Activated T-cell treated with anti-CD3 and anti-CD28 coated beads for 24 hours (primary cell): ENCODE results near the gene STIM1.
A peak's percentile ranks its signal among the peaks of the same experiment; 100 is the strongest.
"Not testable (repeated sequence)": the region's sequence is repeated elsewhere in the genome, so short reads cannot be mapped to it uniquely, and the experiment has no call there.

ENCODE experiments used
- DNase-seq: peaks from one replicate; pipeline ENCODE4 v3.0.0-alpha.2; 2020; ENCODE audit warnings: low read depth

The STIM1 gene

DNA sequence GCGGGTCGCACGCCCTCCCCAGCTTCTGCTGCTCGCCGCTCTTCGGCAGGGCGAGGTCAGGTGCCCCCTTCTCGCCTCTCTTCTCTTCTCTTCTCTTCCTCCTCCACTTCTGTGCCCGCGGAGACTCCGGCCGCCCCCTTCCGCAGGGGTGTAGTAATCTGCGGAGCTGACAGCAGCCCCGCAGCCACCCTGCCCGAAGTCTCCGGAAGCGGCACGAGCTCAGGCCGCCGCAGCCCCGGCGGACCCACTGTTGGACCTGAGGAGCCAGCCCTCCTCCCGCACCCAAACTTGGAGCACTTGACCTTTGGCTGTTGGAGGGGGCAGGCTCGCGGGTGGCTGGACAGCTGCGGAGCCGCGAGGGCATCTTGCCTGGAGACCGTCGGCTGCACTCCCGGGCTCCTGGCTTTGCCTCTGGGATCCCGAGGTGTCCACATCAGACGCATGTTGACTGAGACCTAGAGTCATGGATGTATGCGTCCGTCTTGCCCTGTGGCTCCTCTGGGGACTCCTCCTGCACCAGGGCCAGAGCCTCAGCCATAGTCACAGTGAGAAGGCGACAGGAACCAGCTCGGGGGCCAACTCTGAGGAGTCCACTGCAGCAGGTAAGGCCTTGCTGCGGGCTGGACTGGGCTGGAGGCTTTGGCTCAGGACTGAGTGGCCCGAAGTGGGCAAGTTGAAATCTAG lies 486 bp downstream of the STIM1 start:
- no peak for DNase-seq

DNA sequence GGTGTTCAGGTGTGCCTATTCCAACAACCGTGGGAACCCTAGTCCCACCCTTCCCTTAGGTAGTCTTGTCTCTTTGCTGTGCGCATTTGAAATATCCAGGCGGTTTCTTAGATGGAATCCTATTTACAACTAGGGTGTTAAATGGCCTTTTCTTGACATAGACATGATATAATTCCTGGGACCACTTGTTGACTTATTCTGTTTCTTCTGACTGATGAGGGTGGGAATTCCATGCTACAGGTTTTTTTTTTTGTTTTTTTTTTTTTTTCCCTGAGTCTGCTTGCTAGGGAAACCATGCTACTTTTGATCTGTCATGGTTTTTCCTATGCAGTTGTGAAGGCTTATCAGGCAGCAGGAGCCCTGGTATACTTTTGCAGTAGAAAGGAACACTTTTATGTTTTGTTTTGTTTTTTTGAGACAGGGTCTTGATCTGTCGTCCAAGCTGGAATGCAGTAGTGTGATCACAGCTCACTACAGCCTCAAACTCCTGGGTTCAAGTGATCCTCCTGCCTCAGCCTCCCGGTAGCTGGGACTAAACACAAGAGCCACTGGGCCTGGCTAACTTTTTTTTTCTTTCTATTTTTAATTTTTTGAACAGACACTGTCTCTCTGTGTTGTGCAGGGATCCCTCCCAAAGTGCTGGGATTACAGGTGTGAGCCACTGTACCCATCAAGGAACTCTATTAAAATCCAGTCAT lies 1.5 kb downstream of the STIM1 start:
- DNase-seq = no peak

DNA sequence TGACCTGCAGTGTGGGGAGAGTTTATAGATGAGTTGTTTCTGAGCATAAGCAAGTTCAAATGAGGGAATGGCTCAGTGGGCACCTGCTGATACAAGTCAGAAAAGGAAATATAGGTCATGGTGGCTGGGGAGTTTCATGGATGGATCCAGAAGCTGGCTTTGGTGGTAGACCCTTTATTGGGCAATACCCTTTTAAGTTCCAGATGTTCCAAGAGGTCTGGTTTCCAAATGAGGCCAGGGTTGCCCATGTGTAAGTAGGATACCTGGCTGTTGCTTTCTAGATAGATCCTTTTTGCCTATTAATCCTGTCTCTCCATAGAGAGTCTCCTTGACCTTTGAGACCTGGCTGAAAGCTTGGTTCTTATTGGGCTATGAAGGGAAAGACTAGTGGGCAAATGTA lies 2.2 kb downstream of the STIM1 start:
- DNase-seq = no peak

DNA sequence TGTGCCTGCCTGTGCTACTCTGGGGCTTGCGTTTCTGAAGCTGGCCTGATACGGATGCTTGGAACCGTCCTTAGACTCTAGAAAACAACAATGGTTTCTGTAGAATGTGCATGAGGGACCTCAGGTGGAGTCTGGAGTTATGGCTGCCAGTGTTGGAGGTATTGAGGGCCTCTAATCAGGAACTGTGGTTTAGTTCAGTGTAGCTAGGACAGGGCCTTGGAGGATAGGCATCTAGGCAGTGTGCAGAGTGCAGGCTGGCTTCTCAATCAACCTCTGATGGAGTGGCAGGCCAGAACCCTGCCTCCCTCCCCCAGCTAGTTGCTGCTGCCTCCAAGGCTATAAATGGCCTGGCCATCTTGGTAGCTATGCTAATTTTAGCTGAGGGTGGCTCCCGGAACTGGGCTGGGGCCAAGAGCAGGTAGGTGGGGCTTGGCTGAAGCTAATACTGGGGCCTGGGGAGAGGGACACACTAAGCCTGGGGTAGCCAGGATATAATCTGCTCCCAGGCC lies 4.0 kb downstream of the STIM1 start:
- DNase-seq = no peak

DNA sequence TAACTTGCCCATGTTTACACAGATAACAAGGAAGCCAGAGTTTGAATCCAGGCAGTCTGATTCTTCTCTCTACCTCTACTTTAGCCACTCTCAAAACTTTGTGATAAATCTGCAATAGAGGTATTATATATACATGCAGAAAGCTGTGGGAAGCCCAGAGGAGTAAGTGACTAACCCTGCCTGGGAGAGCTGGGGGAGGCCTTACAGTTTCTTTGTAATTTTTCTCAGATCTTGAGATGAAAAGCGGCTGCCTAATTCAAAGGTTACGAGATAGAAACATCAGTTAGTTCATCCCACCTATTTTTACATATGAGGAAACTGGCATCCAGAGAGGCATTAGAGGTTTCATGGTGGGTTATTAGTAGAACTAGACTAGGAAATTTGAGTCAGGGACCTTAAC lies 4.9 kb downstream of the STIM1 start:
- DNase-seq = peak; percentile 50

DNA sequence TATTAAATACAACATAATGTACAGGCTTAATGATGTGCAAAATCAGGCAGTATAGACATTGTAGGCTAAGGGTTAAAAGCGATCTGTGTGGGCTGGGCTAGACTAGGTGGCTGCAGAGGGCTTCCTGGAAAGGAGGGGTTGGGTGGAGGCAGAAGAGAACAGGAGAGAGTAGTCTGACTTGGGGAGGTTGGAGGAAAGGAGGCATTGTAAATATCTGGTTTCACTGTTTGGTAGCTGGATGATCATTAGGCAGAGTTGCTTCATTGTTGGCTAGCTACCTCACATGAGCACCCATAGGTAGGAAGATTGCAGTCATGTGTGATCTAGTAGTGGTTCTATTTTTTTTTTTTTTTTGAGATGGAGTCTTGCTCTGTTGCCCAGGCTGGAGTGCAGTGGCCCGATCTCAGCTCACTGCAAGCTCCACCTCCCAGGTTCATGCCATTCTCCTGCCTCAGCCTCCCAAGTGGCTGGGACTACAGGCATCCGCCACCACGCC lies 5.5 kb downstream of the STIM1 start:
- not testable (repeated sequence) for DNase-seq

DNA sequence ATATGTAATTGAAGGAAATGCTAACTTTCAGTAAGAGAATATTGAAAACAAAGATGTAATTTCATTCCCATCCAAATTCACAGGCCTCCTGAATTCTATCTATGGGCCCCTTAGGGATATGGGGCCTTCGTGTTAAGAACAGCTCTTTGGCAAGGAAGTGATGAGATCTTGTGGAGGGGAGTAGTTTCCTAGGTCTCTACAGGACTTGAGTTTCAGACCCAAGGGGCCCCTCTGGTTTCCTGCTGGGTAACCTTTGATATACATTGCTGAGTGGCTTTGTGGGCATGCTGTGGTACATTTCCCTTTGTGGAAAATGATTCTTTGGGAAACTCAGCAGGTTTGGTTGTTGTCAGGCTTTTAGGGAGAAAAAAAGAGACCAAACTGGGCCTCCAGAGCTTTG lies 6.2 kb downstream of the STIM1 start:
- DNase-seq = no peak

DNA sequence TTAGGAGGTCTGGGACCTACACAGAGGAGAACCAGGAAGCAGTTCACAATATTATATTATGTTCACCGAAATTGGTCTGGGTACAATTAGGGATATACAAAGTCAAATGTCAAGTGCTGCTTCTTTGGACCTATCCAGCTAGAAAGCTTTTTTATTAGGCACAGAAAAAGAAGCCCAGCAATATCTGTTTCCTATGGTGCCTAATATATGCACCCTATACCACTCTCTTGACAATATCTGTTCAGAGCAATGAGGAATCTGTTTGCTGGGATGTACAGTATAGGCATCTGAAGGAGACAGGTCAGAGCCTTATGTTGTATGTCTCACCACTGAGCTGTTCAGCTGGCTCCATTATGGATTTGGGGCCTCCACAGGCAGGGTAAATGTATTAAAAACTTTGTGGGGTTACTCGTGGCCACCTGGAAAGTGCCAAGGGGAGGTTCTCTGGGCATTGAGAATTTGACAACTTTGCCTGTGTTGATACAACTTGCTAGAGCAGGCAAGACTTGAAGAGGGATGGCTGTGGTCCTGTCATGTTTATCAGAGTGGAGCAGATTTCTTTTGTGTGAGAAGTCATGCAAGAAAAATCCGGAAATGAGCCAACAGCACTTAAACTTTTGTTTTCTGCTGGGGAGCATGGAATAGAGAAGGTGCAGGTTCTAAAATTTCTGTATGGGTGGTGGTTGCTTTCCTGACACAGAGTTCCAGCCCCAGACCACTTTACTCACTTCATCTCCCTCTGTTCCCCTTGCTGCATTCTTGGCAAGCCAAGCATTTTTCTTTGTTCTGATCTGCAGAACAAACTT lies 10.1 kb downstream of the STIM1 start:
- no peak for DNase-seq

DNA sequence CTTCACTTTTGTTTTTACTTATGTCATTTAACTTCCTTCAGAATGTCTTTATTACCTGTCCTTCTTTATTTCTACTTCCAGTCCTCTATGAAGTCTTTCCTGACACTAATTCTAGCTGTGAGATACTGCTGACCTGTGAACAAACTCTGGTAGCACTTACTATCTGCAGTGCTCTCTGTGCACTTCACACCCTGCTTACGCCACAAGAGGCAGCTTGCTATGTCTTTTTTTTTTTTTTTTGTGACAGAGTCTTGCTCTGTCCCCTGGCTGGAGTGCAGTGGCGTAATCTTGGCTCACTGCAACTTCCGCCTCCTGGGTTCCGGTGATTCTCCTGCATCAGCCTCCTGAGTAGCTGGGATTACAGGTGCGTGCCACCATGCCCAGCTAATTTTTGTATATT lies 10.7 kb downstream of the STIM1 start:
- DNase-seq = no peak

DNA sequence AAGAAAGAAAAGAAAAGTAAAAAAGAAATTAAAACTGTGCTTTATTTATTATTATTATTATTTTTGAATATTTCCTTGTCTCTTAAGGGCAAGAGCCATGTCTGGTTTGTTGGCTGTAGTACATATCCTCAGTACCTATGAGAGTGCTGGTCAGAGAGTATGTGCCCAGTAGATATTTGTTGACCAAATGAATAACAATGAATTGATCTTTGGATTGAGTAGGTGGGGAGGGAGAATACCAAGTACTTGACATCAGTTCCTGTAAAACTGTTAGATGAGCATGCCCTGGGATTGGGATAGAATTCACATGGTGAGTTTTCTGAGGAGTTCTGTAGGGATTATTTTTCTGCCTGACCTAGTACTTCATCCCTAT lies 11.4 kb downstream of the STIM1 start:
- DNase-seq = no peak

DNA sequence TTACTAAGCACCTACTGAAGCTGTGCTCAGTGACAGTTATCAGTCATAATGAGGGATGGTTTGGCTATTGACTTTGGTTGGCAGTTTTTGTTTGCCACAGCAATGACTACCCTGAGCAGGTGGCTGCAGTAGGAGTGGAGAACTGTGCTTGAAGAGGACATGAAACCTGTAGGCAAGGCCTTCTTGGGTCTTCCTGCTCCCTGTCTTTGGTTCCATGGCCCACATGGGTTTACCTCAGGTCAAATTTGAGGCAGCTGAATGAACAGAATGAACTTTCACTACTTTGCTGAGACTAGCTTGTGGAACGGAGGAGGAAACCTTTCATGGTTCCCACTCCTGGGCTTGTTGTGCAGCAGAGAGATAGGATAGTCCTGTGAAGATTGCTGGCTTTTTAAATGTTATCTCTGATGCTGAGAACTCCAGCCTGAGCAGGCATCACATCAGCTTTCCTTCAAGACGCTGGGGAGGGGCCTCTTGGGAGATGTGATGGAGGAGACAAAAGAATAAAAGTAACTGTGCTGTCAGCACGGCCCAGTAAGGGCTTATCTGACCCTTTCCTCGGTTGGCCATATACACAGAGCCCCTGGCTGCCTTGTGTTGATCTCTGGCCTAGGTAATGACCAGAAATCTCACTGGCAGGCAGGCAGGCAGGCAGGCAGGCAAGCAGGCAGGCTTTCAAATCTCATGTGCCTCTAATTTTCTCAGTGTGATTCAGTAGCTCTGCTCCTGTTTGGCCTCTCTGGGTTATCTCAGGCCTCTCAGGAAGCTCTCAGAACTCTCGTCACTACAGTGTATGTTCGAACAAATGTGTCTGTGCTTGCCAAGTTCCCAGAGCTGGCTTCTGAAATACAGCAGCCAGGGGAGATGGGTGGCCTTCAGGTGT lies 12.0 kb downstream of the STIM1 start:
- no peak for DNase-seq

DNA sequence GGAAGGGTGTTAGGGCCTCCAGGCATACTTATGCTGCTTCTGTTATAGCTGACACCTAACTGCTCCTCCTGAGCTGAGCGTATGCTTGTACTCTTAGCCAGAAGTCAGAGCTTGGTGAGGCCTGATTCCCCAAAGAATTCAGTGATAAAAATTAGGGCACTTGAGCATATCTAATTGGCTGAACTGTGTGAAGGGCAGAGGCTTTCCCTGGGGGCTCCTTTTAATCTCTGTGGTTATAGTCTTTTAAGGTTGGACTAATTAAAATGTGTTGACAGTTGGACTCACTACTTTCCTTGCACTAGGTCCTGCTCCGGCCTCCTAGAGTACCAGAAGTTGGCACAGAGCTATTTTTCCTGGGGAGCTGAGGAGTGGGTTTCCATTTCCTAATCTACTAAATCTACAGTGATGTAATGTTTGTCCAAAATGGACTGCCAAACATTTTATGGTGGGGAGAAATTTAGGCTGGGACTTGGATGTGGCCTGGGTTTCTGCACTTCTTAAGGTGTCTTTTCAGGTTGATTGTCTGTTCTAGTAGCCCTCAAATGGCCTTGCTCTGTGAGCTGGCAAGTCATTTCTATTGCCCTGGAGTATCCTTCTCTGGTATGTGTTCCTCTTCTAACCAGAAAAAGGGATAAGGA lies 18.4 kb downstream of the STIM1 start:
- no peak for DNase-seq

DNA sequence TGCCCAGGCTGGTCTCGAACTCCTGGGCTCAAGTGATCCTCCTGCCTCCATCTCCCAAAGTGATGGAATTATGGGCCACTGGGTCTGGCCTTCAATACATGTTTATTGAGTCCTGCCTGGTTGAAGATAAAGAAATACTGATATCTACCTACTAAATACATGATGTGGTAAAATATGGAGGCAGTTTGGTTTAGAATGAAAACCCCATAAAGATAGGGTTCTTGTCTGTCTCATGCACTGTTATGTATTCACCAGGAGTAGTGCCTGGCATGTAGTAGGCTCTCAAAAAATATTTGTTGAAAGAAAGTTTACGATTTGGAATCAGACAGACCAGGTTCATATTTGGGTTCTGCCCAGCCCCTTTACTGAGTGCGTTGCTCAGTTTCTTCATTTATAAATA lies 21.1 kb downstream of the STIM1 start:
- no peak for DNase-seq

DNA sequence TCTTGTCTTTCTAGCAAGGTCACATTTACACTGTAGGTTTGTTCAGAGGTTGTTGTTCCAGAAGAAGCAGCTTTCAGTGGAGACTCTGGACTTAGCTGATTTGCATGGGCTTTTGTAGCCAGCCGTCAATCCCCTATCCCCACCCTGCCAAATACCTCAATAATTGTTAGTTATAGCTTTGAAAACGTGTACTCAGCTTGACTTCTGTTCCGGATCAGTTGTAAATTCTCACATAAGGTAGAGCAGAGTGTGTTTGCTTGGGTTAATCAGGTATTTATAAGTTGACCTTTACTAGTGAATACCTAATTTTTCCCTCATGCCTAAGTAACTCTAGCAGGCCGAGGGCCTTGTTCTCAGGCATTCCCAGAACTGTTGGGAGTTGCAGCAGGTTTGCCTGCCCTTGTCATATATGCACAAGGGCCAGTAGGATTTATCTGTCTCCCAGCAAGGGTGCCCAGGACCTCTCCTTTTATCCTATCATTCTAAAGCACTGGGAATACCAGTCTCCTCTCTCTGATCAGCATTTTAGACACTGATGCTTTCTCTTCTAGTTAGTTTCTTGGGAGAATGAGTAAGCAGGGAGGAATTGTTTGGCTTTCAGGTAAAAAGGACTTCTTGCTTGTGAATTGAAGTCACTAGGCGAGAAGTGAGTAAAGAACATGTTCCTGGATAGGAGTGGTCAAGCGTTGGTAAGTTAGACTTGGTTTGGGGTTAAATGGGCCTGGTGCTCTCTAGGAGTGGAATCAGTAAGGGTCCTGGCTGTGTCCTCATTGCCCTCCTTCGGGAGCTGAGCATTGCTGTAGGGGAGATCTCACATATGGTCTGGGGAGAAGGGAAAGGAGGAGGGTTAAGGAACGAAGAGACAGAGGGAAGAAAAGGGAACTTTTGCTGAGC lies 22.1 kb downstream of the STIM1 start:
- no peak for DNase-seq

DNA sequence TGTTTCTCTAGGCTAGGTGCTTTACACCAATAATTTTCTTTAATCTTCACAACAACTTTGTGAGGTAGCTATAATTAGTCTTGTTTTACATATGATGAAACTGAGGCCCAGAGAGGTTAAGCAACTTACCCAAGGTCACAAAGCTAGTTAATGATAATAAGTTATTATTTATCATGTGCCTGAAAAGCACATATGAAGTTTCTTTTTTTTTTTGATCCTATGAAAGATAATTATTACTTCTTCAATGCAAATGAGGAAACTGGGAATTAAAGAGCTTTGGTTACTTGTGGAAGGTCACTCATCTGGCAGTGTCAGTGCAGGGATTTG lies 22.8 kb downstream of the STIM1 start:
- no peak for DNase-seq

DNA sequence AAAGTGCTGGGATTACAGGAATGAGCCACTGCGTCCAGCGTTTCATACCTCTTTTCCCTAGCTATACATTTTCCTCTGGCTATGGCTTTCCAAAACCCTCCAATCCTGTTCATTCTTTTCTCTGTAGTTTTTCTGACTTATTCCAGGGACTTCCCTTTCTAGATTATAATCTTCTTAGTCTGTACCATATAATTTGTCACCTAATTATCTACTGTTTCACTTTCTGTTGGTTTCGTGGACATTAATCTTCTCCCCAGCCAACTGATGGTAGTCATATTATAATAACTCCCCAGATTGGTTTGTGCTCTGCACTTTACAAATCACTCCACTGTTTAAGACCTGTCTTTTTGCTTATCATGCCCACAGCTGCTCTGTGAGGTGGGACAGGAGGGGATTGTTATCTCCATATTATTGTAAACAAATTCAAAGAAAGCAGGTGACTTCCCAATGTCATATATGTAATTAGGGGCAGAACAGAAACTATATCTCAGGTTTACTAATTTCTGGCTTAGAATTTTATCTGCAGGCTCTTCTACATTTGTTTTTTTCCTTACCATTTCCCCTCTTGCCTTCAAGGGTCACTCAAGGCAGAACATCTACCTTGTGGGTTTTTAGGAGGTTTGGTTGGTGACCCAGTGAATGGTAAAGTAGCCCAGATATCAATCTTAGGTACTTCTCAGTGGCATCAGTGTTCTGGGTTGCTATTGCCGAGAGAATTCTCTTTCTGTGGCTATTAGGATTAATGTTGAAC lies 23.9 kb downstream of the STIM1 start:
- no peak for DNase-seq

DNA sequence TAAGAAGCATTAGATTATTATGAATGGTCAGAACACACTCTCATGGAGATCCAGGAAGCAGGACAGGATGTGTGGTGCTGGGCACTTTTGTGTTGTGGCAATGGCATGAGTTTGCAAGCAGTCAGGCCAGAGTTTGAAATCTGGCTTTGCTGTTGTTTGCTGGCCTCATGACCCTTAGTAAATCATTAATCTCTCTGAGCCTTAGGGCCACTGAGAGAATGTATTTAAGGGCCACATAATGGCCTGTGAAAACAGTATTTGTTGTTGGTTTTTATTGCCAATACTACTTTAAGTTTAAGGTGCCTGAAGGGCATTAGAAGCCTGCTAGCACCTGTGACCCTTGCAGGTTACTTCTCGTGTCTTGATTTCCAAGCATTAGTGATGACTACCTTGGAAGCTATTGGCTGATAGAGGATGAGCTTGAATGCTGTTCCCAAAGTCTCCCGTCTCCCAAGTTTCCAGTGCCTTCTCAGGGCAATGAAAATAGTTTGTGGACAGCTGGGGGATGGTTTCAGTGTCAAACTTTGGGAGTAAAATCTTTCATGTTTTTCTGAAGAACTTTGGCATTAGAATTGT lies 24.6 kb downstream of the STIM1 start:
- DNase-seq = no peak

DNA sequence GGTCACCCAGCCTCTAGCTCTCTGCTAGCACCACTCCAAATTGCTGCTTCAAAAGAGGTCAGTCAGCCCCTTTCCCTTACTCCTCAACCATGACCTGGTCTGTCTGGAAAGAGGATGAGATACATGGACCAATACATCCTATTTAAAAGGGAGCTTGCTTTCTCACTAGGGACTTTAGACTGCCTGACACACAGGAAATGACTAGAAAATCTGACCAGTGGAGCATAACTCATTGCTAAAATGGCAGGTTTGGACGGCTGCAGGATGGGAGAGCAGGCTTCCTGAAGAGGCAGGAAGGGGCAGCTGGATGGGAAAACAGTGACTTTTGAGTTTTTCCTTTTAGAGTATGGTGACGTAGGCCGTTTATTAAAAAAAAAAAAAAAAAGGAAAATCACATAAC lies 25.3 kb downstream of the STIM1 start:
- DNase-seq = no peak

DNA sequence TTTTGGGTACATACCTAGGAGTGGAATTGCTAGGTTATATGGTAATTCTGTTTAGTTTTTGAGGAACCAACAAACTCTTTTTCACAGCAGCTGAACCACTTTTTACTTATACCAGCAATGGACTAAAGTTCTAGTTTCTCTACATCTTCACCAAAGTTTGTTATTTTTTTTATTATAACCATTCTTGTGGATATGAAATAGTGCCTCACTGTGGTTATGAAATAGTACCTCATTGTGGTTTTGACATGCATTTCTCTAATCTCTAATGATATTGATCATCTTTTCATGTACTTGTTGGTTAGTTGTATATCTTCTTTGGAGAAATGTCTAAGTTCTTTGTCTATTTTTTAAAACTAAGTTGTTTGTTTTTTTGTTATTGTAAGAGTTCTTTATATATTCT lies 27.2 kb downstream of the STIM1 start:
- DNase-seq = no peak
